ENCODE measurements around the gene GOSR2.
A peak's percentile ranks its signal among the peaks of the same experiment; 100 is the strongest.
"Not testable (repeated sequence)": the region's sequence is repeated elsewhere in the genome, so short reads cannot be mapped to it uniquely, and the experiment has no call there.

Gene GOSR2

GRCh38 chr17:46935658-46936266, 12.8 kb downstream of the GOSR2 start:
- no peak for DNase-seq

- DNase-seq, result peak; percentile 69
Measured at GRCh38 chr17:46940692-46941404, 17.9 kb downstream of the GOSR2 start.

- DNase-seq, result peak; percentile 71
Measured at GRCh38 chr17:46942441-46943217, 19.7 kb downstream of the GOSR2 start.

- DNase-seq, result no peak
Measured at GRCh38 chr17:46943218-46943500, 20.2 kb downstream of the GOSR2 start.

GRCh38 chr17:46943501-46944393, 20.8 kb downstream of the GOSR2 start:
- DNase-seq, result peak; percentile 44

GRCh38 chr17:46944931-46945330, 22.0 kb downstream of the GOSR2 start:
- DNase-seq, result no peak

GRCh38 chr17:46947216-46947615, 24.3 kb downstream of the GOSR2 start:
- DNase-seq, result no peak

- no peak for DNase-seq
Measured at GRCh38 chr17:46948544-46948943, 25.6 kb downstream of the GOSR2 start.

- DNase-seq, result no peak
Measured at GRCh38 chr17:46949291-46950174, 26.6 kb downstream of the GOSR2 start.

- no peak for DNase-seq
Measured at GRCh38 chr17:46950342-46950996, 27.5 kb downstream of the GOSR2 start.

GRCh38 chr17:46950997-46951621, 28.1 kb downstream of the GOSR2 start:
- DNase-seq, result no peak

- DNase-seq, result no peak
Measured at GRCh38 chr17:46951706-46952105, 28.7 kb downstream of the GOSR2 start.

- no peak for DNase-seq
Measured at GRCh38 chr17:46952115-46952514, 29.2 kb downstream of the GOSR2 start.

GRCh38 chr17:46953191-46953590, 30.2 kb downstream of the GOSR2 start:
- DNase-seq, result not testable (repeated sequence)

- DNase-seq, result peak; percentile 48
Measured at GRCh38 chr17:46958041-46958591, 35.2 kb downstream of the GOSR2 start.

GRCh38 chr17:46960152-46960551, 37.2 kb downstream of the GOSR2 start:
- DNase-seq, result no peak

- peak; percentile 78 for DNase-seq
Measured at GRCh38 chr17:46962374-46962790, 39.4 kb downstream of the GOSR2 start.

GRCh38 chr17:46963571-46963970, 40.6 kb downstream of the GOSR2 start:
- no peak for DNase-seq

GRCh38 chr17:46964315-46965265, 41.6 kb downstream of the GOSR2 start:
- no peak for DNase-seq
